Mesothelial cell of epicardium (in vitro differentiated cells): ENCODE measurements around the gene SND1. TPM values are rescaled to one million over a fixed set of nuclear protein-coding genes. Genes with fewer than 3 reads are reported as not detected.

ENCODE experiments used
- DNase-seq, 2 experiments: peaks; one replicate each; pipeline ENCODE4 v3.0.0; 2021; ENCODE audit warnings: low spot score in 2 of 2; ENCODE audit not compliant: unreplicated experiment in 2 of 2
- H3K27ac Mint-ChIP-seq: 2 replicates; pipeline ENCODE4 v1.8.0; 2021; ENCODE audit warnings: mixed read lengths
- H3K27me3 Mint-ChIP-seq: 2 replicates; pipeline ENCODE4 v1.8.0; 2021; ENCODE audit warnings: low read depth, mixed read lengths
- H3K36me3 Mint-ChIP-seq: 2 replicates; pipeline ENCODE4 v1.8.0; 2021; ENCODE audit warnings: mixed read lengths
- H3K4me1 Mint-ChIP-seq: 2 replicates; pipeline ENCODE4 v1.8.0; 2021; ENCODE audit warnings: mixed read lengths
- H3K4me3 Mint-ChIP-seq: 2 replicates; pipeline ENCODE4 v1.8.0; 2021; ENCODE audit warnings: mild to moderate bottlenecking, moderate library complexity, mixed read lengths
- H3K9me3 Mint-ChIP-seq: 2 replicates; pipeline ENCODE4 v1.8.0; 2021; ENCODE audit warnings: mixed read lengths
- total RNA-seq: library from RNA; stranded (reverse); gene quantifications from 3 replicates; pipeline ENCODE4 v1.2.1, GENCODE V29; 2021
- TF ChIP-seq, protein P1 (sequence below): fragments of 200-600 bp; sonication (generic); IDR thresholded peaks from one replicate; pipeline ENCODE4 v1.5.0; 2021; ENCODE audit warnings: antibody characterized with exemption; ENCODE audit not compliant: unreplicated experiment

Gene SND1
- total RNA-seq, 1 donor from 2014 or later = 211 TPM

DNA sequence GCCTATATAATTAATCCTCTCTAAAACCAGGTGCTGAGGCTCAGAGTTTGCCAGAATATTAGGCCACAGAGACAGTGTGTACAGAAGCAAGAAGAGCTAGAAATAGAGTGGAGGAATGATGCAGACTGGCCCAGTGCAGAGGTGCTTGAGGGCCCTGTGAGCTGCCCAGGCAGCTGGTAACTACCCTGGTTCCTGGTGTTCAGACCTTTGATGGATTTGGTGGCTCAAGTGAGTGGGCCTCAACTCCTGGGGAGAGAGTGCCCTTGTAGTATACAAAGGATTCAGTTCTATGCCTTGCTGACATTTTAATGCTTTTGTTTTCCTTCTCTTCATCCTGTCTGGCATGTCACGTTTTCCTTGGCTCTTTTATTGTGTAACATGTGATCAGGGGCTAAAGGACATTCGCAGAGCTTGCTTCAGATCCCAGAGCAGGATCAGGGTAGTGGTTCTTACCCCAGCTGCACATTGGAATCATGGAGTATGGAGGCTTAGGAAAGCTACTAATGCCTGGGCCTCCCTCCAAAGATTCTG is 359.2 kb downstream of the SND1 start:
- Mint-ChIP-seq H3K27ac (no peak overlapping the region), H3K4me1 (no peaks in the 10 kb centered on the region)
- DNase-seq = no peak

DNA sequence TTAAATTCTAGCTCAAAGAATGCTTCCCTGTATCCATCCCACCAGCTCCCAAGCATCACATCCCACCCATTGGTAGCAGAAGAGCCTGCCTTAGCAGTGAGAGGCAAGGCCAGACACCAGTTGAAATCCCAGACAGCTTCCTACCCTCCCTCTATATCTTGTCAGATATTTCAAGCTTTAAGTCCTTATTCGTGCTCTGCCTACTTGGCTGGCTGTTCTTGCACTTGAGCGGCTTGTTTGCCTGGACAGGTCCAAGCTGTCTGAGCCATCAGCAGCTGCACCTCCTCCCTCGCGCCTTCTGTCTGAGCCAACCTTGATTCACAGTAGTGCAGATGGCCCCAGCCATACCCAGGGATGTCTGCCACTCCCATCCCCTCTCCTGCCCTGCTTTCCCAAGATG is 362.8 kb downstream of the SND1 start:
- H3K27me3 Mint-ChIP-seq = no peaks in the 10 kb centered on the region
- no peak overlapping the region for H3K27ac Mint-ChIP-seq
- no peak for DNase-seq
- H3K36me3 Mint-ChIP-seq = no peaks in the 10 kb centered on the region
- H3K4me1 Mint-ChIP-seq = no peaks in the 10 kb centered on the region
- no peaks in the 10 kb centered on the region for H3K9me3 Mint-ChIP-seq
- TF ChIP-seq, protein P1, sequence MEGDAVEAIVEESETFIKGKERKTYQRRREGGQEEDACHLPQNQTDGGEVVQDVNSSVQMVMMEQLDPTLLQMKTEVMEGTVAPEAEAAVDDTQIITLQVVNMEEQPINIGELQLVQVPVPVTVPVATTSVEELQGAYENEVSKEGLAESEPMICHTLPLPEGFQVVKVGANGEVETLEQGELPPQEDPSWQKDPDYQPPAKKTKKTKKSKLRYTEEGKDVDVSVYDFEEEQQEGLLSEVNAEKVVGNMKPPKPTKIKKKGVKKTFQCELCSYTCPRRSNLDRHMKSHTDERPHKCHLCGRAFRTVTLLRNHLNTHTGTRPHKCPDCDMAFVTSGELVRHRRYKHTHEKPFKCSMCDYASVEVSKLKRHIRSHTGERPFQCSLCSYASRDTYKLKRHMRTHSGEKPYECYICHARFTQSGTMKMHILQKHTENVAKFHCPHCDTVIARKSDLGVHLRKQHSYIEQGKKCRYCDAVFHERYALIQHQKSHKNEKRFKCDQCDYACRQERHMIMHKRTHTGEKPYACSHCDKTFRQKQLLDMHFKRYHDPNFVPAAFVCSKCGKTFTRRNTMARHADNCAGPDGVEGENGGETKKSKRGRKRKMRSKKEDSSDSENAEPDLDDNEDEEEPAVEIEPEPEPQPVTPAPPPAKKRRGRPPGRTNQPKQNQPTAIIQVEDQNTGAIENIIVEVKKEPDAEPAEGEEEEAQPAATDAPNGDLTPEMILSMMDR = no peak
- H3K4me3 Mint-ChIP-seq = no peak overlapping the region

More for the DNA sequence above, 359.2 kb downstream of the SND1 start:
- Mint-ChIP-seq H3K36me3 (no peaks in the 10 kb centered on the region), H3K4me3 (no peak overlapping the region), H3K9me3 (no peaks in the 10 kb centered on the region), H3K27me3 (no peaks in the 10 kb centered on the region)
- TF ChIP-seq, protein P1 = no peak

DNA sequence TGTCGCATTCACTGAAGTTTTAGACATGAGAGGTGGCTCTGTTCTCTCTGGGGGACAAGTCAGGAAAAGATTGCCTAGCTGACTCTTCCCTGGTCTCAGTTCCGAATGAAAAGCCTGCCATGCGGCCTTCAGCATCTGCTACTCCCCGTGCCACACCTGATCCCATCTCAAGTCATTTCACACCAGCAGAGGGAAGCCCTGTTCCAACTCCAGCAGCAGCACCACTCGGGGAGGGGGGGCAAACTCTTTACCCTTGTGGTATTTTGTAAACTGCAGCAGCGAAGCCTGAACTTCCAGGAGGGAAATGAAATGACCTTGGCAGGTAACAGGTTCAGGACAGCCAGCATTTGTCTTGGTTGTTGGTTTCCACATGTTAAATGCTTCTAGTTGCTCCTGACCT is 365.5 kb downstream of the SND1 start:
- Mint-ChIP-seq H3K27ac (no peak overlapping the region), H3K36me3 (peaks cover 4% of the 10 kb centered on the region), H3K9me3 (no peaks in the 10 kb centered on the region), H3K27me3 (no peaks in the 10 kb centered on the region), H3K4me1 (peaks cover 8% of the 10 kb centered on the region), H3K4me3 (no peak overlapping the region)
- TF ChIP-seq, protein P1 = no peak
- no peak for DNase-seq

DNA sequence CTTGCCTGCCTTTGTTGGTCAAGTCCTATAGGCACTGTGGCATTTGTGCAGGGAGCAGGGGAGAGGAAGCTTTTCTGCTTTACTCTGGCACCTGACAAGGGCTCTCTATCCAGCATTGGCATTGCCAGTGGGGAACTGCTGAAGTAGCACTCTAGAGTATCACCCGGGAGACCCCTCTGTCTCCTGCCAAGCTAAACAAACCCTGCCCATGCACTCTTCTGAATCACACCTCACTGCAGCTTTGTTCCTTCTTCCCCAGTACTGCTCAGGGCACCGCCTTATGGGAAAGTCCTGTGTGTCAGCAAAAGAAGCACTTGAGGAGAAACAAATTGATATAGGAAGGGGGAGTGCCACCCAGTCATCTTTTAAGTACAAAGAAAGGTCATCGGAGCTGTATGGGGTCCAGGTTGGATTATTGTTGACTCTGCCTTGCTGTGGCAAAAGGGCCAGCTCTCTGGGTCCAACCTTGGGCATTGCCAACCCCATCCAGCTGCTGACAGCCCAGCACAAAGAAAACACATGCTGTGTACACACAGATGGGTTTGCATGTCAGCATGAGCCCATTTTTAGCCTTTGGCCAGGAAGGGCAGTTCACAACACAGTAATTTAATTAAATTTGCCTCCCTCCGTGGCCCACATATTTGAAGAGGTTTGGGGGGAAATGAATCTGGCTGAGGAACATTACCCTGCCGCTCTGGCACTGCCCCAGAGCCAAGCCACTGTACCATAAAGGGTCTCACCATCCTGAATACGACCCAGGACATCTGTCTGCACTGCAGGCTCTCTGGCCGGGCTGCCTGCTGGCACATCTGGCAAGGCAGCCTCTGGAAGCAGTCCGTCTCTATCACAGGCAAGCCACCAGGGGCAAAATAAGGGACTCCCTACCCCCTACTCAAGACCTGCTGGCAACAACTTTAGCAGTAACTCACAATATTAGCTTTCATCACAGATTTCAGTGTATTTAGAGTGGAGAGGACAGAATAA is 366.2 kb downstream of the SND1 start:
- no peak for DNase-seq

DNA sequence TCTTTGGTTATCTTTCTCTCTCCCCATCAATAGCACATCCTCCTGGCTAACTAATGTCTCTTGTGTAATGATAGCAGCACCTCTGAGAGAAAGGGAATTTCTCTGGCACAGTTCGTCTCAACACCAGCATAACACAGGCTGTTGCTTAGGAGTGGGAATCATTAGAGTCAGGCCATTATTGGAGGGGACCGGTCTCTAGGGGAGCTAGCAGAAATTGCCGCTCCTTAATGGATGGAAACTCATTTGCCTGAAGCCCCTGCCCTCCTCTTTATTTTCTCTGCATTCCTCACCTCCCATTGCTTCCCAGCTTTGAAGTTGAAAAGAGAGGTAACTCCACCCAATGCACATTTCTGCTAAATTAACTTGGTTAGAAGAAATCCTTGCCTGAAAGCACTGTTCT is 367.3 kb downstream of the SND1 start:
- Mint-ChIP-seq H3K36me3 (peaks cover 4% of the 10 kb centered on the region), H3K4me3 (no peak overlapping the region), H3K27ac (no peak overlapping the region), H3K4me1 (peaks cover 9% of the 10 kb centered on the region), H3K9me3 (no peaks in the 10 kb centered on the region), H3K27me3 (no peaks in the 10 kb centered on the region)
- TF ChIP-seq, protein P1 = no peak
- no peak for DNase-seq

More for the DNA sequence above, 366.2 kb downstream of the SND1 start:
- H3K27ac Mint-ChIP-seq = no peak overlapping the region
- TF ChIP-seq, protein P1 = no peak
- H3K9me3 Mint-ChIP-seq = no peaks in the 10 kb centered on the region
- H3K4me1 Mint-ChIP-seq = peaks cover 9% of the 10 kb centered on the region
- H3K36me3 Mint-ChIP-seq = peaks cover 4% of the 10 kb centered on the region
- H3K4me3 Mint-ChIP-seq = no peak overlapping the region
- no peaks in the 10 kb centered on the region for H3K27me3 Mint-ChIP-seq
